Choroid plexus epithelial cell (primary cell): ENCODE results near the gene PPP5C.
"Not testable (repeated sequence)": the region's sequence is repeated elsewhere in the genome, so short reads cannot be mapped to it uniquely, and the experiment has no call there.

Experiments used
- DNase-seq: peaks from one replicate; pipeline ENCODE4 v3.0.0-alpha.2; 2010; ENCODE audit warnings: low read depth
- H3K4me3 ChIP-seq: 2 replicates; pipeline ENCODE4 v1.5.1; 2011; ENCODE audit warnings: low read depth, mild to moderate bottlenecking, control low read depth, low read length, moderate library complexity
- CTCF ChIP-seq: conservative IDR thresholded peaks from 2 replicates; pipeline ENCODE4 v1.5.1; 2011; ENCODE audit warnings: low read depth, mild to moderate bottlenecking, control low read depth, inconsistent platforms, low read length, moderate library complexity

Gene PPP5C

GRCh38 chr19:46373491-46374359, 26.8 kb downstream of the PPP5C start:
- TF ChIP-seq CTCF, result no peak
- no peak overlapping the region for H3K4me3 ChIP-seq
- peak; percentile 48 for DNase-seq

GRCh38 chr19:46374536-46375475, 27.9 kb downstream of the PPP5C start:
- H3K4me3 ChIP-seq, result no peak overlapping the region
- no peak for TF ChIP-seq CTCF
- DNase-seq, result no peak

- DNase-seq, H3K4me3 ChIP-seq: not testable (repeated sequence)
Measured at GRCh38 chr19:46375476-46376067, 28.7 kb downstream of the PPP5C start.

- TF ChIP-seq CTCF, result no peak
- DNase-seq, result no peak
- H3K4me3 ChIP-seq, result no peak overlapping the region
Measured at GRCh38 chr19:46376241-46377153, 29.6 kb downstream of the PPP5C start.

- H3K4me3 ChIP-seq, result no peak overlapping the region
- DNase-seq, result peak; percentile 81
- no peak for TF ChIP-seq CTCF
Measured at GRCh38 chr19:46378268-46378667, 31.4 kb downstream of the PPP5C start.

- no peak for DNase-seq
- no peak for TF ChIP-seq CTCF
Measured at GRCh38 chr19:46380690-46381089, 33.8 kb downstream of the PPP5C start.

More at GRCh38 chr19:46380690-46381089, 33.8 kb downstream of the PPP5C start:
- H3K4me3 ChIP-seq, result no peak overlapping the region
